IMR-90 (cell line): ENCODE data around the gene SPDYE1. TPM values are rescaled to one million over a fixed set of nuclear protein-coding genes. Genes with fewer than 3 reads are reported as not detected.

Experiments used
- ATAC-seq: fragments of 200-7000 bp; cut with Tn5 transposase; 2 replicates; pipeline ENCODE4 v1.9.1; 2020; ENCODE audit warnings: low read depth, mild to moderate bottlenecking, moderate library complexity
- BruUV-seq: library from RNA; stranded (reverse); fragments of 400-500 nt; replicated peaks from 2 replicates; lab custom pipeline; 2021; lab: Mats Ljungman, UMichigan
- CTCF ChIA-PET: fragments of 300-600 bp; formaldehyde crosslinking; extraction: SDS; loops from one replicate; lab custom pipeline; 2021; ENCODE audit warnings: antibody characterized with exemption; lab: Yijun Ruan, JAX
- POLR2A ChIA-PET: fragments of 300-600 bp; sonication (Branson Sonifier 250); formaldehyde crosslinking; loops from one replicate; lab custom pipeline; 2022; ENCODE audit warnings: antibody characterized with exemption; ENCODE audit not compliant: unreplicated experiment; lab: Charles Lee
- DNase-seq: peaks from one replicate; pipeline ENCODE4 v3.0.0; 2013
- H2AFZ ChIP-seq: replicated peaks from 2 replicates; pipeline ENCODE3; 2013; ENCODE audit warnings: low read length, mild to moderate bottlenecking; ENCODE audit not compliant: poor library complexity
- H2AK5ac ChIP-seq: 2 replicates; pipeline ENCODE4 v1.6.1; 2013; ENCODE audit warnings: low read depth, low read length, inconsistent platforms
- H2AK9ac ChIP-seq: replicated peaks from 2 replicates; pipeline ENCODE3; 2013; ENCODE audit warnings: mild to moderate bottlenecking, low read depth, low read length, moderate library complexity; ENCODE audit not compliant: poor library complexity
- H2BK120ac ChIP-seq: 2 replicates; pipeline ENCODE4 v1.6.1; 2013; ENCODE audit warnings: low read depth, low read length, inconsistent platforms
- H2BK15ac ChIP-seq: 3 replicates; pipeline ENCODE4 v1.6.1; 2013; ENCODE audit warnings: low read depth, low read length, inconsistent platforms
- H2BK20ac ChIP-seq: 2 replicates; pipeline ENCODE4 v1.6.1; 2013; ENCODE audit warnings: low read depth, mild to moderate bottlenecking, inconsistent platforms, low read length, moderate library complexity
- H2BK5ac ChIP-seq: 2 replicates; pipeline ENCODE4 v1.6.1; 2013; ENCODE audit warnings: mild to moderate bottlenecking, low read depth, low read length, inconsistent platforms; ENCODE audit not compliant: poor library complexity, severe bottlenecking
- H3K14ac ChIP-seq: replicated peaks from 2 replicates; pipeline ENCODE4 v1.6.1; 2013; ENCODE audit warnings: low read depth, low read length, inconsistent platforms
- H3K18ac ChIP-seq: 2 replicates; pipeline ENCODE4 v1.6.1; 2013; ENCODE audit warnings: low read depth, low read length, control low read depth
- H3K23ac ChIP-seq: 2 replicates; pipeline ENCODE4 v1.6.1; 2013; ENCODE audit warnings: low read depth, low read length, inconsistent platforms
- H3K27ac ChIP-seq: 2 replicates; pipeline ENCODE4 v1.5.1; 2013; ENCODE audit warnings: mild to moderate bottlenecking, control low read depth, low read length; ENCODE audit not compliant: insufficient read depth
- H3K27me3 ChIP-seq: 2 replicates; pipeline ENCODE4 v1.6.1; 2013; ENCODE audit warnings: low read length; ENCODE audit not compliant: control insufficient read depth, insufficient read depth
- H3K36me3 ChIP-seq: 2 replicates; pipeline ENCODE4 v1.6.1; 2013; ENCODE audit warnings: low read length, mixed read lengths; ENCODE audit not compliant: control insufficient read depth, insufficient read depth
- H3K4ac ChIP-seq: 2 replicates; pipeline ENCODE4 v1.6.1; 2013; ENCODE audit warnings: low read depth, low read length, inconsistent platforms
- H3K4me1 ChIP-seq: 2 replicates; pipeline ENCODE4 v1.6.1; 2013; ENCODE audit warnings: low read length, mixed read lengths; ENCODE audit not compliant: control insufficient read depth, insufficient read depth
- H3K4me2 ChIP-seq: 2 replicates; pipeline ENCODE4 v1.6.1; 2013; ENCODE audit warnings: low read depth, mild to moderate bottlenecking, control low read depth, low read length, moderate library complexity
- H3K4me3 ChIP-seq: 2 replicates; pipeline ENCODE4 v1.5.1; 2013; ENCODE audit warnings: low read depth, mild to moderate bottlenecking, control low read depth, low read length, moderate library complexity; ENCODE audit not compliant: insufficient read depth
- H3K56ac ChIP-seq: 2 replicates; pipeline ENCODE4 v1.6.1; 2013; ENCODE audit warnings: low read length, inconsistent platforms; ENCODE audit not compliant: insufficient read depth; ENCODE audit errors: extremely low read depth
- H3K79me1 ChIP-seq, 2 experiments: 2 replicates each; pipeline ENCODE4 v1.6.1; 2013; ENCODE audit warnings: low read length in 2 of 2, inconsistent platforms in 1 of 2, low read depth in 1 of 2
- H3K9ac ChIP-seq: 2 replicates; pipeline ENCODE4 v1.6.1; 2013; ENCODE audit warnings: low read depth, low read length, control low read depth
- H3K9me1 ChIP-seq: 2 replicates; pipeline ENCODE4 v1.6.1; 2013; ENCODE audit warnings: low read length, inconsistent platforms; ENCODE audit not compliant: insufficient read depth
- H3K9me3 ChIP-seq: 2 replicates; pipeline ENCODE4 v1.6.1; 2013; ENCODE audit warnings: low read length; ENCODE audit not compliant: control insufficient read depth, insufficient read depth
- H4K20me1 ChIP-seq: 2 replicates; pipeline ENCODE4 v1.6.1; 2013; ENCODE audit warnings: low read length, inconsistent platforms; ENCODE audit not compliant: insufficient read depth
- H4K5ac ChIP-seq: 2 replicates; pipeline ENCODE4 v1.6.1; 2013; ENCODE audit warnings: mild to moderate bottlenecking, low read depth, low read length, control low read depth
- H4K8ac ChIP-seq, 2 experiments: 2 replicates each; pipeline ENCODE4 v1.6.1; 2013; ENCODE audit warnings: low read depth in 2 of 2, low read length in 2 of 2, control low read depth in 1 of 2, inconsistent platforms in 1 of 2
- H4K91ac ChIP-seq: 2 replicates; pipeline ENCODE4 v1.6.1; 2013; ENCODE audit warnings: low read depth, low read length, inconsistent platforms; ENCODE audit not compliant: insufficient read depth
- BHLHE40 ChIP-seq: fragments of 150-350 bp; IDR thresholded peaks from 2 replicates; pipeline ENCODE4 v1.6.1; 2016; ENCODE audit warnings: mild to moderate bottlenecking, low read depth, low read length
- CEBPB ChIP-seq: IDR thresholded peaks from 2 replicates; pipeline ENCODE4 v1.6.1; 2012; ENCODE audit warnings: low read depth, low read length, improper control_type of control experiment
- FOS ChIP-seq: fragments of 150-350 bp; IDR thresholded peaks from 2 replicates; pipeline ENCODE4 v1.6.1; 2016; ENCODE audit warnings: low read depth, low read length
- MAFK ChIP-seq: IDR thresholded peaks from 2 replicates; pipeline ENCODE4 v1.6.1; 2012; ENCODE audit warnings: low read depth, low read length, improper control_type of control experiment
- MXI1 ChIP-seq: IDR thresholded peaks from 2 replicates; pipeline ENCODE4 v1.6.1; 2012; ENCODE audit warnings: low read depth, mild to moderate bottlenecking, low read length, moderate library complexity, borderline replicate concordance
- NFE2L2 ChIP-seq: fragments of 150-350 bp; IDR thresholded peaks from 2 replicates; pipeline ENCODE4 v1.6.1; 2016; ENCODE audit warnings: low read depth, mild to moderate bottlenecking, low read length
- POLR2A ChIP-seq: IDR thresholded peaks from 2 replicates; pipeline ENCODE4 v1.6.1; 2012; ENCODE audit warnings: mild to moderate bottlenecking, low read depth, low read length
- RAD21 ChIP-seq: IDR thresholded peaks from 2 replicates; pipeline ENCODE4 v1.6.1; 2012; ENCODE audit warnings: low read length, improper control_type of control experiment
- RCOR1 ChIP-seq: IDR thresholded peaks from 2 replicates; pipeline ENCODE4 v1.6.1; 2012; ENCODE audit warnings: mild to moderate bottlenecking, low read length, improper control_type of control experiment; ENCODE audit not compliant: insufficient replicate concordance
- RFX5 ChIP-seq: IDR thresholded peaks from 2 replicates; pipeline ENCODE4 v1.8.0; 2012; ENCODE audit warnings: low read depth, mild to moderate bottlenecking, low read length, moderate library complexity
- WGBS, 2 experiments: methylation state at CpG; one replicate each; pipeline versions ENCODE4 v1.1.5 to v1.1.7; 2013; ENCODE audit warnings: missing lambda C conversion rate in 2 of 2; ENCODE audit not compliant: insufficient read length in 1 of 2; ENCODE audit errors: extremely low coverage in 2 of 2; 5-methylcytosine and 5-hydroxymethylcytosine counted together
- dilution Hi-C: fragments of 300-500 bp; cut with HindIII; formaldehyde crosslinking; loops from one replicate; pipeline ENCODE4 v1.14.3; 2018; ENCODE audit warnings: low sequenced_read_pairs; ENCODE audit not compliant: unreplicated experiment
- in situ Hi-C: fragments of 300-500 bp; cut with MboI; formaldehyde crosslinking; loops from 3 replicates; pipeline ENCODE4 v1.14.3; 2019; ENCODE audit warnings: low sequenced_read_pairs, inconsistent platforms, mixed read lengths
- intact Hi-C: fragments of 100-400 bp; cut with micrococcal nuclease; formaldehyde crosslinking; loops from 2 replicates; pipeline ENCODE4 v1.10.0; 2022
- polyA plus RNA-seq, 3 experiments: library from polyadenylated mRNA; depleted of rRNA; stranded (reverse); fragments of >200 nt; gene quantifications; 2 replicates each; pipeline ENCODE4 v1.2.3, GENCODE V29; 2012; ENCODE audit warnings: low replicate concordance in 1 of 3
- total RNA-seq: library from RNA; depleted of rRNA; stranded (reverse); fragments of >200 nt; gene quantifications from 2 replicates; pipeline ENCODE4 v1.2.3, GENCODE V29; 2012
- TF ChIP-seq, protein P1 (sequence below): conservative IDR thresholded peaks from 2 replicates; pipeline ENCODE4 v1.5.1; 2012; ENCODE audit warnings: mild to moderate bottlenecking, low read depth, low read length, improper control_type of control experiment
- TF ChIP-seq, protein P2 (sequence below): fragments of 150-350 bp; IDR thresholded peaks from 2 replicates; pipeline ENCODE4 v1.6.1; 2016; ENCODE audit warnings: low read depth, mild to moderate bottlenecking, low read length, moderate library complexity, borderline replicate concordance
- TF ChIP-seq, protein P3 (sequence below): fragments of 150-350 bp; IDR thresholded peaks from 2 replicates; pipeline ENCODE4 v1.6.1; 2017; ENCODE audit warnings: mild to moderate bottlenecking, antibody characterized with exemption, low read length, low read depth

SPDYE1 gene
- total and polyA plus RNA-seq, 2 of the 4 experiments (the other 2 are of a cell fraction) = not detected

DNA sequence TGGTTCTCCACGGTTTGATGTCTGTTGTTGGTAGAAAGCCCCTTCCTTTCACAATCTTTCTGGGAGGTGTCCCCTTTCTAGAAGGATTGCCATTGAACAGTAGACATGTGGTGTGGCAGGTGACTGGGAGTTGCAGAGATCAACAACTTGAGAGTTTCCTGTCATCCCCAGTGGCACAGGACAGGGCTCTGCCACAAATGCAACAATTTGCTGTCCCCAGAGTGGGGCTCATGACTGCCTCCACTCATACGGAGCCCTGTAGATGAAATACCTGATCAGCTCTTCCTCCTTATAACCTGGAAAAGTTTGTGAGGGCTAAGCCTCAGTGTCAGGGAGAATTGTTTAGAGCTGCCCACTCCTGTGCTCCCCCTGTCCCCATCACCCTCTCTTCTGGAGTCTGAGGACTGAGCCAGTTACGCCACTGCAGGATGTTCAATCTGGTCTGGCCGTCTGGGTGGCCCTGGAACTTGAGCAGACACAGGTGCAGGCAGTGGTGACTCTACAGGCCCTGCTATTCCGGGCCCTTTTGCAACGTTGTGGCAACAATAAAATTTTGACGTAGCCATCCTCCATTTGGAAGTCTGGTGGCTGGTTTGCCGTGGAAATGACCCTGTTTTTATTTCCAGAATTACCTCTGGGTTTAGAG, 53.3 kb downstream of the SPDYE1 start:
- BruUV-seq = no TSS peak
- no peak overlapping the region for H3K9ac ChIP-seq
- POLR2A ChIA-PET = no interaction called here
- H3K56ac ChIP-seq = no peak overlapping the region
- in situ Hi-C loops = no loop called here
- peaks cover 46% of the 10 kb centered on the region for H3K36me3 ChIP-seq
- H2AK5ac ChIP-seq = no peak overlapping the region
- WGBS, 2 experiments = 100% methylated on average over 3 of the region's 8 CpGs; no CpG with 5 or more reads in 1 of the 2 experiments
- H2BK15ac ChIP-seq = no peak overlapping the region
- no peak overlapping the region for H2BK5ac ChIP-seq
- TF ChIP-seq, protein P1, sequence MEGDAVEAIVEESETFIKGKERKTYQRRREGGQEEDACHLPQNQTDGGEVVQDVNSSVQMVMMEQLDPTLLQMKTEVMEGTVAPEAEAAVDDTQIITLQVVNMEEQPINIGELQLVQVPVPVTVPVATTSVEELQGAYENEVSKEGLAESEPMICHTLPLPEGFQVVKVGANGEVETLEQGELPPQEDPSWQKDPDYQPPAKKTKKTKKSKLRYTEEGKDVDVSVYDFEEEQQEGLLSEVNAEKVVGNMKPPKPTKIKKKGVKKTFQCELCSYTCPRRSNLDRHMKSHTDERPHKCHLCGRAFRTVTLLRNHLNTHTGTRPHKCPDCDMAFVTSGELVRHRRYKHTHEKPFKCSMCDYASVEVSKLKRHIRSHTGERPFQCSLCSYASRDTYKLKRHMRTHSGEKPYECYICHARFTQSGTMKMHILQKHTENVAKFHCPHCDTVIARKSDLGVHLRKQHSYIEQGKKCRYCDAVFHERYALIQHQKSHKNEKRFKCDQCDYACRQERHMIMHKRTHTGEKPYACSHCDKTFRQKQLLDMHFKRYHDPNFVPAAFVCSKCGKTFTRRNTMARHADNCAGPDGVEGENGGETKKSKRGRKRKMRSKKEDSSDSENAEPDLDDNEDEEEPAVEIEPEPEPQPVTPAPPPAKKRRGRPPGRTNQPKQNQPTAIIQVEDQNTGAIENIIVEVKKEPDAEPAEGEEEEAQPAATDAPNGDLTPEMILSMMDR = no peak
- TF ChIP-seq POLR2A (no peak), FOS (no peak), RCOR1 (no peak), NFE2L2 (no peak), BHLHE40 (no peak), CEBPB (no peak), MAFK (no peak), RFX5 (no peak), MXI1 (no peak), RAD21 (no peak)
- TF ChIP-seq, protein P2, sequence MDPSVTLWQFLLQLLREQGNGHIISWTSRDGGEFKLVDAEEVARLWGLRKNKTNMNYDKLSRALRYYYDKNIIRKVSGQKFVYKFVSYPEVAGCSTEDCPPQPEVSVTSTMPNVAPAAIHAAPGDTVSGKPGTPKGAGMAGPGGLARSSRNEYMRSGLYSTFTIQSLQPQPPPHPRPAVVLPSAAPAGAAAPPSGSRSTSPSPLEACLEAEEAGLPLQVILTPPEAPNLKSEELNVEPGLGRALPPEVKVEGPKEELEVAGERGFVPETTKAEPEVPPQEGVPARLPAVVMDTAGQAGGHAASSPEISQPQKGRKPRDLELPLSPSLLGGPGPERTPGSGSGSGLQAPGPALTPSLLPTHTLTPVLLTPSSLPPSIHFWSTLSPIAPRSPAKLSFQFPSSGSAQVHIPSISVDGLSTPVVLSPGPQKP = no peak
- TF ChIP-seq, protein P3, sequence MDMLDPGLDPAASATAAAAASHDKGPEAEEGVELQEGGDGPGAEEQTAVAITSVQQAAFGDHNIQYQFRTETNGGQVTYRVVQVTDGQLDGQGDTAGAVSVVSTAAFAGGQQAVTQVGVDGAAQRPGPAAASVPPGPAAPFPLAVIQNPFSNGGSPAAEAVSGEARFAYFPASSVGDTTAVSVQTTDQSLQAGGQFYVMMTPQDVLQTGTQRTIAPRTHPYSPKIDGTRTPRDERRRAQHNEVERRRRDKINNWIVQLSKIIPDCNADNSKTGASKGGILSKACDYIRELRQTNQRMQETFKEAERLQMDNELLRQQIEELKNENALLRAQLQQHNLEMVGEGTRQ = no peak
- peaks cover 54% of the 10 kb centered on the region for H4K20me1 ChIP-seq
- no peak overlapping the region for H3K27ac ChIP-seq
- no peak overlapping the region for H2BK120ac ChIP-seq
- DNase-seq (no peak), ATAC-seq (no peak)
- CTCF ChIA-PET = no interaction called here
- H3K4ac ChIP-seq = no peak overlapping the region
- no peak overlapping the region for H3K4me2 ChIP-seq
- H2AK9ac ChIP-seq = peak overlapping the region; percentile 72
- H3K14ac ChIP-seq = no peak overlapping the region
- no peaks in the 10 kb centered on the region for H3K9me3 ChIP-seq
- H2AFZ ChIP-seq = no peak overlapping the region
- H4K8ac ChIP-seq = no peak overlapping the region
- H4K5ac ChIP-seq = no peak overlapping the region
- H3K9me1 ChIP-seq = peaks cover 23% of the 10 kb centered on the region
- peaks cover 44 to 71% of the 10 kb centered on the region in 2 experiments for H3K79me1 ChIP-seq
- no peaks in the 10 kb centered on the region for H3K27me3 ChIP-seq
- H3K4me3 ChIP-seq = no peak overlapping the region
- no peak overlapping the region for H2BK20ac ChIP-seq
- H3K23ac ChIP-seq = no peak overlapping the region
- intact Hi-C loops = no loop called here
- H3K18ac ChIP-seq = no peak overlapping the region
- dilution Hi-C loops = no loop called here
- peaks cover 1% of the 10 kb centered on the region; the same call in 1 of the 2 replicates for H3K4me1 ChIP-seq
- no peak overlapping the region for H4K91ac ChIP-seq
